Measurements from ENCODE around the gene E2F2. TPM values are rescaled to one million over a fixed set of nuclear protein-coding genes. Genes with fewer than 3 reads are reported as not detected.

Gene E2F2
- total RNA-seq, 1 experiment from 2014 or later, result 46.1 TPM

DNA sequence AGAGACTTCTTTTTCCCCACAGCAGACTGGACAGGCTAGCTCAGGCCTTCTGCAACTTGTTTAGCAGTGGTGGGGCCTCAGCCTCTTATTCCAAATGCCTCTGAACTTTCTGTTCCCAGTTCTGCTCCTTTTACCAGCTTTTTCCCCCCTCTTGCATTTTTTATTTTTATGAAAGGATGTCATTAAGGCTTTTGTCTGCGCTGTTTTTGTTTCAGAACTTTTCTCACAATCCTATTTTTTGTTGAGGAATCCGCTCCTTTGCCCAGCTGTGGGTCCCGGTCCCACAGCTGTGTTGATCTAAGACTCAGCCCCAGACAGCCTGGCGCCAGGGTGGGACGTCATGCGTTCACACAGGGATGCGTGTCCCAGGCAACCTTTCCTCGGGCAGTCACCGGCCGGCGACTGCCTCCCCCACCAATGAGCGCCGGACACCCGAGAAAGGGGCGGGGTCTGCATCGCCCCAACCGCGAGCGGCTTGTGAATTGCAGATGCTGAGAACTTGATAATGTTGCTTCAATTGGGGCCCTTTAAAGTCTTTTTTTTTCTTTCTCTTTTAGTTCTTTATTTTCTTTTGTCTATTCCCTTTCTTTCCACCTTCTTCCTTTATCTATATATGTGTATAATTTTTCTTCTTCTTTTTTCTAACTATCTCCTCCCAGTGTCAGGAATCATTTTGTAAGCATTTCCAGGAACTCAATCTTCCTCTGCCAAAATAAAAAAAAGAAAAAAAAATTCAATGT is 31.3 kb upstream of the E2F2 start:
- Histone ChIP-seq H3K36me3 (ENCODE audit: insufficient read depth, low read length, poor library complexity, severe bottlenecking) (peaks cover 9% of the 10 kb centered on the region), H3K9me3 (ENCODE audit: low read depth, low read length, poor library complexity, severe bottlenecking) (no peaks in the 10 kb centered on the region), H3K27ac (ENCODE audit: low read depth, low read length, poor library complexity, severe bottlenecking) (peak overlapping the region; percentile 99), H3K4me3 (ENCODE audit: low read depth, low read length, poor library complexity, severe bottlenecking) (peak overlapping the region; percentile 26), H3K27me3 (replicated peaks; ENCODE audit: insufficient read depth, low read depth, low read length, poor library complexity) (no peaks in the 10 kb centered on the region), H3K4me1 (ENCODE audit: insufficient read depth, low read length, poor library complexity, severe bottlenecking) (peaks cover 48% of the 10 kb centered on the region)
- CTCF ChIA-PET, result interaction anchor here (0.5 to 1.2 kb wide), 2 partner anchors 21 to 75 kb away, joined by 3 to 6 read pairs; no protein-coding TSS in a partner anchor
- DNase-seq (ENCODE audit: low spot score), result peak; percentile 98
- no TSS peak for BruUV-seq (replicated peaks)
- TF ChIP-seq EZH2 (IDR thresholded peaks at IDR 0.05; ENCODE audit: borderline replicate concordance, low read depth, low read length, poor library complexity, severe bottlenecking), result no peak
- TF ChIP-seq, protein P1, sequence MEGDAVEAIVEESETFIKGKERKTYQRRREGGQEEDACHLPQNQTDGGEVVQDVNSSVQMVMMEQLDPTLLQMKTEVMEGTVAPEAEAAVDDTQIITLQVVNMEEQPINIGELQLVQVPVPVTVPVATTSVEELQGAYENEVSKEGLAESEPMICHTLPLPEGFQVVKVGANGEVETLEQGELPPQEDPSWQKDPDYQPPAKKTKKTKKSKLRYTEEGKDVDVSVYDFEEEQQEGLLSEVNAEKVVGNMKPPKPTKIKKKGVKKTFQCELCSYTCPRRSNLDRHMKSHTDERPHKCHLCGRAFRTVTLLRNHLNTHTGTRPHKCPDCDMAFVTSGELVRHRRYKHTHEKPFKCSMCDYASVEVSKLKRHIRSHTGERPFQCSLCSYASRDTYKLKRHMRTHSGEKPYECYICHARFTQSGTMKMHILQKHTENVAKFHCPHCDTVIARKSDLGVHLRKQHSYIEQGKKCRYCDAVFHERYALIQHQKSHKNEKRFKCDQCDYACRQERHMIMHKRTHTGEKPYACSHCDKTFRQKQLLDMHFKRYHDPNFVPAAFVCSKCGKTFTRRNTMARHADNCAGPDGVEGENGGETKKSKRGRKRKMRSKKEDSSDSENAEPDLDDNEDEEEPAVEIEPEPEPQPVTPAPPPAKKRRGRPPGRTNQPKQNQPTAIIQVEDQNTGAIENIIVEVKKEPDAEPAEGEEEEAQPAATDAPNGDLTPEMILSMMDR (conservative IDR thresholded peaks at IDR 0.05; ENCODE audit: low read depth, low read length), result no peak
- intact Hi-C loops (cut with micrococcal nuclease; ENCODE audit: unreplicated experiment), result no loop called here
- POLR2A ChIA-PET (ENCODE audit: low non-redundant PET), result no interaction called here

GRCh38 chr1:23561813-23562100 is 30.7 kb upstream of the E2F2 start:
- intact Hi-C loops (cut with micrococcal nuclease; ENCODE audit: unreplicated experiment), result no loop called here
- CTCF ChIA-PET, result interaction anchor here (0.5 to 1.2 kb wide), 2 partner anchors 21 to 76 kb away, joined by 3 to 6 read pairs; no protein-coding TSS in a partner anchor
- TF ChIP-seq EZH2 (IDR thresholded peaks at IDR 0.05; ENCODE audit: borderline replicate concordance, low read depth, low read length, poor library complexity, severe bottlenecking), result no peak
- Histone ChIP-seq H3K4me1 (ENCODE audit: insufficient read depth, low read length, poor library complexity, severe bottlenecking) (peaks cover 54% of the 10 kb centered on the region), H3K36me3 (ENCODE audit: insufficient read depth, low read length, poor library complexity, severe bottlenecking) (peaks cover 12% of the 10 kb centered on the region), H3K4me3 (ENCODE audit: low read depth, low read length, poor library complexity, severe bottlenecking) (peak overlapping the region; percentile 26), H3K9me3 (ENCODE audit: low read depth, low read length, poor library complexity, severe bottlenecking) (no peaks in the 10 kb centered on the region), H3K27ac (ENCODE audit: low read depth, low read length, poor library complexity, severe bottlenecking) (peak overlapping the region; percentile 99), H3K27me3 (replicated peaks; ENCODE audit: insufficient read depth, low read depth, low read length, poor library complexity) (no peaks in the 10 kb centered on the region)
- no peak for DNase-seq (ENCODE audit: low spot score)
- POLR2A ChIA-PET (ENCODE audit: low non-redundant PET), result no interaction called here
- no TSS peak for BruUV-seq (replicated peaks)

DNA sequence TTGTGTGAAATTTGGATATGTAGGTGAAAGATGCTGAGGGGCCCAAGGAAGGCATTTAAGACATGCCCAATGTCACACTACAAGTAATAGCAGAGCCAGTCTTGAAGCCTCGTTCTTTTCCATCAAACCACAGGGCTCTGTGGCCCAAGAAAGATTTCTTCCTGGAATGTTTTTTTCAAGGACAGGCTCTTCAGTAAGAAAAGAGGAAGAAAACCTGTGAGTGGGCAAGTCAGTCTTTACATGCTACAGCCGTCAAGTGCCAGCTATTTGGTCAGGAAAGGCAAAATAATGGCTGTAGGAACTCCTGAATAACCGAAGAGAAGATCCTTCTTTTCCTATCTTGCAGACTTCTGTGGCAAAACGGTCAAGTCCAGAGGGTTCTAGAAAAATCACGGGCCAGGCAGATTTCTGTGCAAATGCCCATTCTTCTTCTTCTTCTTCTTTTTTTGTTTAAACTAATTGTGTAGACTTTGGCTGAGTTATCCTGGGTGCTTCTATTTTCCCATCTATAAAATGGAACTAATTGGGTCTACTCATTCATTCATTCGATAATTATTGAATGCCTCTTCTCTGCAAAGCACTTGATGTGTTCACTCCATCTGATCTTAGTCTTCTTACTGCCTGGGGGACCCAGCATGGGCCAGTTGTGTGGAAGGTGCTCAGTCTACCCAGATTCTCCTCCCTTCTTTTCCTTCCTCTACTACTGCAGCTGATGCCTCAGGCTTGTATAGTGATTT is 30.2 kb upstream of the E2F2 start:
- TF ChIP-seq EZH2 (IDR thresholded peaks at IDR 0.05; ENCODE audit: borderline replicate concordance, low read depth, low read length, poor library complexity, severe bottlenecking), result no peak
- TF ChIP-seq, protein P1 (conservative IDR thresholded peaks at IDR 0.05; ENCODE audit: low read depth, low read length), result no peak
- CTCF ChIA-PET, result interaction anchor here (1.2 kb wide), 1 partner anchor 76 kb away, joined by 3 read pairs; no protein-coding TSS in a partner anchor
- Histone ChIP-seq H3K36me3 (ENCODE audit: insufficient read depth, low read length, poor library complexity, severe bottlenecking) (peaks cover 12% of the 10 kb centered on the region), H3K27me3 (replicated peaks; ENCODE audit: insufficient read depth, low read depth, low read length, poor library complexity) (no peaks in the 10 kb centered on the region), H3K4me1 (ENCODE audit: insufficient read depth, low read length, poor library complexity, severe bottlenecking) (peaks cover 59% of the 10 kb centered on the region), H3K9me3 (ENCODE audit: low read depth, low read length, poor library complexity, severe bottlenecking) (no peaks in the 10 kb centered on the region), H3K4me3 (ENCODE audit: low read depth, low read length, poor library complexity, severe bottlenecking) (peak overlapping the region; percentile 26), H3K27ac (ENCODE audit: low read depth, low read length, poor library complexity, severe bottlenecking) (peak overlapping the region; percentile 99)
- POLR2A ChIA-PET (ENCODE audit: low non-redundant PET), result no interaction called here
- no peak for DNase-seq (ENCODE audit: low spot score)
- intact Hi-C loops (cut with micrococcal nuclease; ENCODE audit: unreplicated experiment), result no loop called here
- BruUV-seq (replicated peaks), result no TSS peak

All from A673 (cell line).